ENCODE data around the gene EXOSC2. TPM values are rescaled to one million over a fixed set of nuclear protein-coding genes. Genes with fewer than 3 reads are reported as not detected.

Gene EXOSC2
- total and polyA plus RNA-seq, 2 of the 13 experiments (the other 11 are each of a cell fraction or from before 2014, with no cell fraction given) = 27.5 to 63.8 TPM

DNA sequence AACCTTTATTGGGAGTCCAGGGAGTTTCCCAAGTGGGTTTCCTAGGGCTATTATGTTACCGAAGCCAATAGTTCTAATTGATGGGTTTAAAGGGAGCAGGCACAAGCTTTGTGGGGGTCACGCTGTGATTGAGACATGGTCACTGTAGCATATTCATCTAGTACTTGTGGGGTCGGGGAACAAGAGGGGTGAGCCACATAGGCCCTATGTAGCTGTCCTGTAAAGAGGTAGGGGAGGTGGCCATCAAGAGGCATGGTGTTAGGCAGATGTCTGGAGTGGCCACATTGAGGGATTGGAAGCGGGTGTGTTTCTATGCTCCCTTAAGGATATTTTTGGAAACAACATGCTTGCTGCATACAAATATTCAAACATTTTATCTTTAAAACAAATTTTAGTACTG is 50.1 kb downstream of the EXOSC2 start:
- in situ Hi-C loops (cut with HindIII; ENCODE audit: extremely low pct_ligation_motif_present, low pct_unique_long_range_greater_than_20kb) = no loop called here
- no peak overlapping the region for H3K4me2 ChIP-seq (ENCODE audit: low read depth, low read length)
- H4K20me1 ChIP-seq (ENCODE audit: insufficient read depth, low read length) = 0 out of 2 replicates have a peak, but pooled peaks cover 2% of the 10 kb centered on the region
- peaks cover 19% of the 10 kb centered on the region for H3K79me2 ChIP-seq (ENCODE audit: insufficient read depth, low read length)
- H3K27me3 ChIP-seq (ENCODE audit: control insufficient read depth in 1 of 2, insufficient read depth in 2 of 2, low read length in 2 of 2) = no peaks in the 10 kb centered on the region
- FAIRE-seq (no peak), ATAC-seq (no peak), DNase-seq (ENCODE audit: low spot score) (no peak)
- H3K9me3 ChIP-seq (ENCODE audit: low read length) = no peaks in the 10 kb centered on the region
- H3K4me1 ChIP-seq (ENCODE audit: insufficient read depth, low read length) = peaks cover 13% of the 10 kb centered on the region
- H3K9ac ChIP-seq (ENCODE audit: insufficient read depth, low read depth, low read length) = no peak overlapping the region
- intact Hi-C loops (cut with micrococcal nuclease; ENCODE audit: unreplicated experiment) = no loop called here
- TF ChIP-seq ZNF614 (CRISPR knock-in tag; IDR thresholded peaks at IDR 0.05; ENCODE audit: borderline replicate concordance) = no peak
- TF ChIP-seq AGO1 (IDR thresholded peaks at IDR 0.05; ENCODE audit: low read depth, low read length, poor library complexity, severe bottlenecking) = no peak
- TF ChIP-seq, protein P1, sequence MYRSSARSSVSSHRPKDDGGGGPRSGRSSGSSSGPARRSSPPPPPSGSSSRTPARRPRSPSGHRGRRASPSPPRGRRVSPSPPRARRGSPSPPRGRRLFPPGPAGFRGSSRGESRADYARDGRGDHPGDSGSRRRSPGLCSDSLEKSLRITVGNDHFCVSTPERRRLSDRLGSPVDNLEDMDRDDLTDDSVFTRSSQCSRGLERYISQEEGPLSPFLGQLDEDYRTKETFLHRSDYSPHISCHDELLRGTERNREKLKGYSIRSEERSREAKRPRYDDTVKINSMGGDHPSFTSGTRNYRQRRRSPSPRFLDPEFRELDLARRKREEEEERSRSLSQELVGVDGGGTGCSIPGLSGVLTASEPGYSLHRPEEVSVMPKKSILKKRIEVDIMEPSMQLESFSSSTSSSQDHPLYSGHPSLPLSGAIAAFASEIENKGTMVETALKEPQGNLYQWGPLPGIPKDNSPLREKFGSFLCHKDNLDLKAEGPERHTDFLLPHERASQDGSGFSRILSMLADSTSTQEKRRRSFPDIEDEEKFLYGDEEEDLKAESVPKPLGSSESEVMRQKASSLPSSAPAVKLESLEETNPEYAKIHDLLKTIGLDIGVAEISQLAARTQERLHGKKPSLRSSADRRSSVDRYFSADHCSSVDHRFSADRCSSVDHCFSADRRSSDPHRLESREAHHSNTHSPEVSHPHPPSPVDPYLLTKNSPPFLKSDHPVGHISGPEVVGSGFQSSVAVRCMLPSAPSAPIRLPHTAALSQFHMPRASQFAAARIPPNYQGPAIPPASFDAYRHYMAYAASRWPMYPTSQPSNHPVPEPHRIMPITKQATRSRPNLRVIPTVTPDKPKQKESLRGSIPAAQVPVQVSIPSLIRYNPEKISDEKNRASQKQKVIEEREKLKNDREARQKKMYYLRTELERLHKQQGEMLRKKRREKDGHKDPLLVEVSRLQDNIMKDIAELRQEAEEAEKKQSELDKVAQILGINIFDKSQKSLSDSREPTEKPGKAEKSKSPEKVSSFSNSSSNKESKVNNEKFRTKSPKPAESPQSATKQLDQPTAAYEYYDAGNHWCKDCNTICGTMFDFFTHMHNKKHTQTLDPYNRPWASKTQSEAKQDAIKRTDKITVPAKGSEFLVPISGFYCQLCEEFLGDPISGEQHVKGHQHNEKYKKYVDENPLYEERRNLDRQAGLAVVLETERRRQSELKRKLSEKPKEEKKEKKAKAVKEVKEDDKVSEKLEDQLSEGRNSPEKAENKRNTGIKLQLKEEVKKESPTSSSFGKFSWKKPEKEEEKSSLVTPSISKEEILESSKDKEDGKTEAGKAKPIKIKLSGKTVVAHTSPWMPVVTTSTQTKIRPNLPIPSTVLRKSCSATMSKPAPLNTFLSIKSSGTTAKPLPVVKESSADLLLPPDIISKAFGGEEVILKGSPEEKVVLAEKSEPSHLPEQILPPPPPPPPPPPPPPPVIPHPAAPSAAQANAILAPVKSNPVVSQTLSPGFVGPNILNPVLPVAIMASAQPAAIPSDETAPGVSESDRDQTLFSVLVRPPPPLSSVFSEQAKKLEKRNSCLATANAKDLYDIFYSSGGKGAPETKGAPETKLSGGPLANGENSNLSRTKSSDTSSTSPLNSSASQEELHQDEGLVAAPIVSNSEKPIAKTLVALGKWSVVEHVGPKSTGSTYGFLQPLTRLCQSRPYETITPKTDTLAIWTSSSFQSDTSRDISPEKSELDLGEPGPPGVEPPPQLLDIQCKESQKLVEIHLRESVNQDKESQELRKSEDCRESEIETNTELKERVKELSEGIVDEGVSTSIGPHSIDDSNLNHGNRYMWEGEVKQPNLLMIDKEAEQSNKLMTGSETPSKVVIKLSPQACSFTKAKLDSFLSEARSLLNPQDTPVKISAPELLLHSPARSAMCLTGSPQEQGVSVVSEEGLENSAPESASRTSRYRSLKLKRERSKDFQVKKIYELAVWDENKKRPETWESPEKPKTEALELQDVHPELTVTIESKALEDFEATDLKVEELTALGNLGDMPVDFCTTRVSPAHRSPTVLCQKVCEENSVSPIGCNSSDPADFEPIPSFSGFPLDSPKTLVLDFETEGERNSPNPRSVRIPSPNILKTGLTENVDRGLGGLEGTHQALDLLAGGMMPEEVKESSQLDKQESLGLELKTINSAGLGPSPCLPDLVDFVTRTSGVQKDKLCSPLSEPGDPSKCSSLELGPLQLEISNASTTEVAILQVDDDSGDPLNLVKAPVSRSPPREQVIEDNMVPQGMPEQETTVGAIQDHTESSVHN (CRISPR knock-in tag; IDR thresholded peaks at IDR 0.05) = no peak
- TF ChIP-seq, protein P2, sequence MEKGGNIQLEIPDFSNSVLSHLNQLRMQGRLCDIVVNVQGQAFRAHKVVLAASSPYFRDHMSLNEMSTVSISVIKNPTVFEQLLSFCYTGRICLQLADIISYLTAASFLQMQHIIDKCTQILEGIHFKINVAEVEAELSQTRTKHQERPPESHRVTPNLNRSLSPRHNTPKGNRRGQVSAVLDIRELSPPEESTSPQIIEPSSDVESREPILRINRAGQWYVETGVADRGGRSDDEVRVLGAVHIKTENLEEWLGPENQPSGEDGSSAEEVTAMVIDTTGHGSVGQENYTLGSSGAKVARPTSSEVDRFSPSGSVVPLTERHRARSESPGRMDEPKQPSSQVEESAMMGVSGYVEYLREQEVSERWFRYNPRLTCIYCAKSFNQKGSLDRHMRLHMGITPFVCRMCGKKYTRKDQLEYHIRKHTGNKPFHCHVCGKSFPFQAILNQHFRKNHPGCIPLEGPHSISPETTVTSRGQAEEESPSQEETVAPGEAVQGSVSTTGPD (CRISPR knock-in tag; IDR thresholded peaks at IDR 0.05) = no peak
- no peak for TF ChIP-seq ZMAT3 (CRISPR knock-in tag; conservative IDR thresholded peaks at IDR 0.05)
- TF ChIP-seq RFX5 (IDR thresholded peaks at IDR 0.05; ENCODE audit: low read depth, low read length) = no peak
- TF ChIP-seq, protein P3, sequence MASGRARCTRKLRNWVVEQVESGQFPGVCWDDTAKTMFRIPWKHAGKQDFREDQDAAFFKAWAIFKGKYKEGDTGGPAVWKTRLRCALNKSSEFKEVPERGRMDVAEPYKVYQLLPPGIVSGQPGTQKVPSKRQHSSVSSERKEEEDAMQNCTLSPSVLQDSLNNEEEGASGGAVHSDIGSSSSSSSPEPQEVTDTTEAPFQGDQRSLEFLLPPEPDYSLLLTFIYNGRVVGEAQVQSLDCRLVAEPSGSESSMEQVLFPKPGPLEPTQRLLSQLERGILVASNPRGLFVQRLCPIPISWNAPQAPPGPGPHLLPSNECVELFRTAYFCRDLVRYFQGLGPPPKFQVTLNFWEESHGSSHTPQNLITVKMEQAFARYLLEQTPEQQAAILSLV (CRISPR knock-in tag; IDR thresholded peaks at IDR 0.05; ENCODE audit: borderline replicate concordance) = no peak
- no peak overlapping the region for H3K4me3 ChIP-seq (replicated peaks in 1 of 3; ENCODE audit: insufficient read depth in 1 of 3, low read depth in 2 of 3, low read length in 3 of 3)
- H2AFZ ChIP-seq (ENCODE audit: low read length) = no peak overlapping the region
- no peak overlapping the region for H3K27ac ChIP-seq (ENCODE audit: extremely low read length, insufficient read depth, low read length)
- no peaks in the 10 kb centered on the region for H3K36me3 ChIP-seq (replicated peaks in 1 of 2; ENCODE audit: control insufficient read depth in 1 of 2, insufficient read depth in 2 of 2, low read length in 2 of 2)
- WGBS (ENCODE audit: low lambda C conversion rate) = 96% methylated on average over 4 of the region's 4 CpGs
- ChIA-PET CTCF (ENCODE audit: low intra/inter-chr PET ratio, low total read pairs) (no interaction called here), POLR2A (no interaction called here)
- BruUV-seq (replicated peaks) = no TSS peak
